ENCODE data around the gene GFAP. TPM values are rescaled to one million over a fixed set of nuclear protein-coding genes. Genes with fewer than 3 reads are reported as not detected.

Gene GFAP
- total RNA-seq, 1 donor from 2014 or later: not detected

DNA sequence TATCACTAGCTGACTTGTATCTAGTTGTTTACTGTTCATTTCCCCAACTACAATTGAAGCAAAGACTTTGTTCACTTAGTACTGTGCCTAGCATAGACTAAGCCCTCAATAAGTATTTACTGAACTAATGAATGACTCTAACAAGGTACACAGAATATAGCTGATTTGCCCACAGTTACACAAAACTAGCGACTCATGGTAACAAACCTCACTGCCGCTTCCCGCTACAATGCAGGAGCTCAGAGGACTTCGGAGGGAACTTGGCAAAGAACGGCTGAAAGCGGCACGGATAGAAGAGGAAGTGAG, 16.6 kb downstream of the GFAP start:
- no peak for TF ChIP-seq CTCF (IDR thresholded peaks at IDR 0.05)
- Histone ChIP-seq H3K9me3 (no peaks in the 10 kb centered on the region), H3K36me3 (peaks cover 19% of the 10 kb centered on the region), H3K27ac (peak overlapping the region; percentile 99), H3K27me3 (no peaks in the 10 kb centered on the region), H3K4me3 (peak overlapping the region; percentile 90), H3K4me1 (peaks cover 29% of the 10 kb centered on the region)
- ATAC-seq (no peak), DNase-seq (no peak)
- intact Hi-C loops (cut with DNase I): no loop called here

- H3K27me3 ChIP-seq: no peaks in the 10 kb centered on the region
- no peaks in the 10 kb centered on the region for H3K9me3 ChIP-seq
- no peak for TF ChIP-seq CTCF (IDR thresholded peaks at IDR 0.05)
- DNase-seq (no peak), ATAC-seq (no peak)
- peaks cover 51% of the 10 kb centered on the region for H3K36me3 ChIP-seq
- intact Hi-C loops (cut with DNase I): no loop called here
- H3K4me3 ChIP-seq: no peak overlapping the region
- H3K4me1 ChIP-seq: peaks cover 15% of the 10 kb centered on the region
- H3K27ac ChIP-seq: no peak overlapping the region
Measured at GRCh38 chr17:44894642-44895041, 20.7 kb downstream of the GFAP start.

DNA sequence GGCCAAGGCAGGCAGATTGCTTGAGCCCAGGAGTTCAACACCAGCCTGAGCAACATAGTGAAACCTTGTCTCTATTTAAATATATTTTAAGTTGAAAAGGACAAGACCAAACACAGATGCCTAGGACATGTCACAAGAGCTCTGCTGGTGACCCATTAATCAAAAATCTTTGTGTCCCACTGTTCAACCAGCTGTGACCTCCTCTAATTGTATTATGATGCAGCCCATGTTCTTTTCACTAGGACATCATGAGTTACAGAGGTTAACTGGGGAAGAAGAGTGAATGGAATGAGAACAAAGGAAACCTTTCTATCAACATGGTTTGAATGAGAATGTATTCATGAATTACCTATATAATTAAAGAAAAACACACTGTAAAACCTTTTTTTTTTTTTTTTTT, 23.1 kb downstream of the GFAP start:
- H3K4me3 ChIP-seq: no peak overlapping the region
- H3K36me3 ChIP-seq: peaks cover 51% of the 10 kb centered on the region
- intact Hi-C loops (cut with DNase I): no loop called here
- DNase-seq: no peak
- H3K9me3 ChIP-seq: no peaks in the 10 kb centered on the region
- no peak for TF ChIP-seq CTCF (IDR thresholded peaks at IDR 0.05)
- H3K27me3 ChIP-seq: no peaks in the 10 kb centered on the region
- H3K4me1 ChIP-seq: peaks cover 6% of the 10 kb centered on the region
- ATAC-seq: no peak
- H3K27ac ChIP-seq: no peak overlapping the region

- no peaks in the 10 kb centered on the region for H3K27me3 ChIP-seq
- peaks cover 61% of the 10 kb centered on the region for H3K36me3 ChIP-seq
- intact Hi-C loops (cut with DNase I): no loop called here
- no peak overlapping the region for H3K27ac ChIP-seq
- ATAC-seq: no peak
- no peak for DNase-seq
- H3K4me3 ChIP-seq: no peak overlapping the region
- no peaks in the 10 kb centered on the region for H3K9me3 ChIP-seq
- no peak for TF ChIP-seq CTCF (IDR thresholded peaks at IDR 0.05)
- peaks cover 7% of the 10 kb centered on the region for H3K4me1 ChIP-seq
Measured at GRCh38 chr17:44889003-44889402, 26.3 kb downstream of the GFAP start.

- Histone ChIP-seq H3K4me3 (no peak overlapping the region), H3K9me3 (no peaks in the 10 kb centered on the region), H3K27ac (no peak overlapping the region), H3K36me3 (peaks cover 61% of the 10 kb centered on the region), H3K27me3 (no peaks in the 10 kb centered on the region), H3K4me1 (peaks cover 7% of the 10 kb centered on the region)
- DNase-seq (no peak), ATAC-seq (peak; percentile 66)
- no peak for TF ChIP-seq CTCF (IDR thresholded peaks at IDR 0.05)
- intact Hi-C loops (cut with DNase I): no loop called here
Measured at GRCh38 chr17:44887971-44888954, 27.0 kb downstream of the GFAP start.
